ENCODE results near the gene POC5. TPM values are rescaled to one million over a fixed set of nuclear protein-coding genes. Genes with fewer than 3 reads are reported as not detected.

Gene POC5
- polyA plus RNA-seq, 4 donors: 4.3 to 9.0 (median 6.7) TPM

DNA sequence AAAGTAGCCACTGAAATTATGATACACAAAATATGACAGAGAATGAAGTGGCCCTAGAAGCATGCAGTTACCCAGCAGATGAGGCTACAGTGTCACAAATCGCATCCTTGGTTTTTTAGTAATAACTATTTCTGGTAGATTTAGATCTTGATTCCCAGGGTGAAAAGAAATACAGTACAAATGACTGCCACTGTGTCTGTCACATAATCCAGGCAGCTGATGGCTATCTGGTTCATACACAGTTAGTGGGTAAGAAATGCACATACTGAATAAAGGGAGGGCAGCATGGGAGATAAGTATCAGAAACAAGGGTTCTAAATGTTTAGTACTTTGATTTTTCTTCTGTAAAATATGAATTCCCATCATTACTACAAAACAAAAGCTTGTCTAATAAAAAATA lies 41.5 kb downstream of the POC5 start:
- H3K9me3 ChIP-seq (ENCODE audit: control insufficient read depth in 2 of 2, insufficient read depth in 1 of 2, low read depth in 1 of 2, low read length in 1 of 2): no peaks in the 10 kb centered on the region
- no peak for DNase-seq
- H3K27ac ChIP-seq (ENCODE audit: low read depth in 1 of 3, low read length in 2 of 3): no peak overlapping the region
- no peak for FAIRE-seq
- H3K4me1 ChIP-seq (ENCODE audit: control insufficient read depth in 3 of 3, insufficient read depth in 2 of 3, low read depth in 1 of 3, low read length in 2 of 3): peaks cover 0 to 3% (median 0%) of the 10 kb centered on the region in 3 donors
- no peaks in the 10 kb centered on the region for H3K27me3 ChIP-seq (ENCODE audit: control insufficient read depth in 3 of 3, insufficient read depth in 3 of 3, low read length in 3 of 3)
- peaks cover 0 to 5% (median 2%) of the 10 kb centered on the region in 3 donors for H3K36me3 ChIP-seq (ENCODE audit: control insufficient read depth in 3 of 3, insufficient read depth in 2 of 3, low read depth in 1 of 3, low read length in 3 of 3)
- WGBS, 3 donors: 96 to 100% (median 97%) methylated on average over 1 of the region's 1 CpG
- H3K4me3 ChIP-seq (ENCODE audit: low read depth in 1 of 3, low read length in 3 of 3): no peak overlapping the region

DNA sequence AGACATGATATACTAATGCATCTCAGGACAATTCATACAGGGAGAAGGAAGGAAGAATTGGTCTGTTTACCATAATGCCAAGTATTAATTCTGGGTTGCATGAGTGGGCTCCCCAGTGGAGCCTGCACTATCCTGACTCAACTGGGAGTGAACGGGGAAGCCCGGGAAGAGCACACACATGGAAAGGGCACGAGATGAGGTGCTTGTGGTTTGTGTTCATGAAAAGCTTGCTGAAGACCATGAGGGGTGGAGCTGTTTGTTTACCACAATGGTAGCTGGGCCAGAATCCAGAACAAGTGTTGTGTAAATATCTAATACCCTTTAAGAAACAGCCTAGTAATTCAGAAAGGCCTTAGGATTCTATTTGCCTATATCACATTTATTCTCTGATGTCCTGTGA lies 44.6 kb downstream of the POC5 start:
- Histone ChIP-seq H3K27ac (ENCODE audit: low read depth in 1 of 3, low read length in 2 of 3) (no peak overlapping the region), H3K27me3 (ENCODE audit: control insufficient read depth in 3 of 3, insufficient read depth in 3 of 3, low read length in 3 of 3) (no peaks in the 10 kb centered on the region), H3K9me3 (ENCODE audit: control insufficient read depth in 2 of 2, insufficient read depth in 1 of 2, low read depth in 1 of 2, low read length in 1 of 2) (no peaks in the 10 kb centered on the region), H3K36me3 (ENCODE audit: control insufficient read depth in 3 of 3, insufficient read depth in 2 of 3, low read depth in 1 of 3, low read length in 3 of 3) (peaks cover 0 to 14% (median 2%) of the 10 kb centered on the region in 3 donors), H3K4me3 (ENCODE audit: low read depth in 1 of 3, low read length in 3 of 3) (no peak overlapping the region), H3K4me1 (ENCODE audit: control insufficient read depth in 3 of 3, insufficient read depth in 2 of 3, low read depth in 1 of 3, low read length in 2 of 3) (peaks cover 3 to 13% (median 9%) of the 10 kb centered on the region in 3 donors)
- FAIRE-seq (no peak), DNase-seq (no peak)
- WGBS, 3 donors: 88 to 95% (median 93%) methylated on average over 3 of the region's 3 CpGs

DNA sequence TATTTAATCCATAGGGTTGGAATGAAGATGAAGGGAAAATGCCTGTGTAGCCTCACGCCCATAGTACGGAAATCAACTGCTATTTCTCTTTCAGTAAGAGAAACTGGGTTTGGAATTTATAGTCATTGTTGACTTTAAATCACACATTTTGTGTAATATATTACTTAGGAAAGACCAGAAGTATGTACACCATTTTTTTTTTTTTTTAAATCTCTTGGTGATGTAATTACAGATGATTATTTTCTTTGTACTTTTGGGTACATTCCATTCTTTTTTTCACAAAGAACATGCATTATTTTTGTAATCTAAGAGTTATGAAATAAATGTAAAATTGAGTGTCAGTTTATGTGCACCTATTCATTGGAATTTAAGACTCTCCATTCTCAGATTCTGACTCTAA lies 45.7 kb downstream of the POC5 start:
- H3K27me3 ChIP-seq (ENCODE audit: control insufficient read depth in 3 of 3, insufficient read depth in 3 of 3, low read length in 3 of 3): no peaks in the 10 kb centered on the region
- H3K9me3 ChIP-seq (ENCODE audit: control insufficient read depth in 2 of 2, insufficient read depth in 1 of 2, low read depth in 1 of 2, low read length in 1 of 2): no peaks in the 10 kb centered on the region
- FAIRE-seq (no peak), DNase-seq (no peak)
- H3K36me3 ChIP-seq (ENCODE audit: control insufficient read depth in 3 of 3, insufficient read depth in 2 of 3, low read depth in 1 of 3, low read length in 3 of 3): peaks cover 0 to 17% (median 2%) of the 10 kb centered on the region in 3 donors
- WGBS, 3 donors: 48 to 49% (median 49%) methylated on average over 2 of the region's 2 CpGs
- peaks cover 3 to 13% (median 9%) of the 10 kb centered on the region in 3 donors for H3K4me1 ChIP-seq (ENCODE audit: control insufficient read depth in 3 of 3, insufficient read depth in 2 of 3, low read depth in 1 of 3, low read length in 2 of 3)
- no peak overlapping the region for H3K27ac ChIP-seq (ENCODE audit: low read depth in 1 of 3, low read length in 2 of 3)
- H3K4me3 ChIP-seq (ENCODE audit: low read depth in 1 of 3, low read length in 3 of 3): no peak overlapping the region

DNA sequence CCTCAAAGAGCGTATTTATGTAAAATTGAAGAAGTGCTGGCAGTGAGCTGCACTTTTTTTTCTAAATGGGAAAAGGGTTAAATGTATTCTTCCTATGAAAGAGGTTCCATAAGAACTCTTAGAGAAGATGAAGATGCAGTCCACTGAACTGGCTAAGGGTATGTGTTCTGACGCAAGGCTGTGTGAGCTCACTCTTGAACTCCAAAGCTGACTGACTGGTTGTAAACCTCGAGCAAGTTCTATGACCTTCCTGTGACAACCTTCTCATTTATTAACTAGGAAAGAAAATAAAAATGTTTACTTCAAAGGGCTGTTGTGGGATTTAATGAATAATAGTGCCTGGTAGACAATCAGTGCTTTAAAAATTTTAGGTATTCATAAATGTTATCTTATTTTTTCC lies 46.7 kb downstream of the POC5 start:
- no peaks in the 10 kb centered on the region for H3K9me3 ChIP-seq (ENCODE audit: control insufficient read depth in 2 of 2, insufficient read depth in 1 of 2, low read depth in 1 of 2, low read length in 1 of 2)
- no peak overlapping the region for H3K4me3 ChIP-seq (ENCODE audit: low read depth in 1 of 3, low read length in 3 of 3)
- no peak for FAIRE-seq
- peak overlapping the region in 1 of 3 donors; percentile 25 for H3K27ac ChIP-seq (ENCODE audit: low read depth in 1 of 3, low read length in 2 of 3)
- WGBS, 3 donors: 62 to 73% (median 72%) methylated on average over 3 of the region's 3 CpGs
- H3K36me3 ChIP-seq (ENCODE audit: control insufficient read depth in 3 of 3, insufficient read depth in 2 of 3, low read depth in 1 of 3, low read length in 3 of 3): peaks cover 0 to 21% (median 2%) of the 10 kb centered on the region in 3 donors
- peaks cover 3 to 13% (median 9%) of the 10 kb centered on the region in 3 donors for H3K4me1 ChIP-seq (ENCODE audit: control insufficient read depth in 3 of 3, insufficient read depth in 2 of 3, low read depth in 1 of 3, low read length in 2 of 3)
- DNase-seq: peak in 1 of 2 donors; percentile 58
- H3K27me3 ChIP-seq (ENCODE audit: control insufficient read depth in 3 of 3, insufficient read depth in 3 of 3, low read length in 3 of 3): no peaks in the 10 kb centered on the region

DNA sequence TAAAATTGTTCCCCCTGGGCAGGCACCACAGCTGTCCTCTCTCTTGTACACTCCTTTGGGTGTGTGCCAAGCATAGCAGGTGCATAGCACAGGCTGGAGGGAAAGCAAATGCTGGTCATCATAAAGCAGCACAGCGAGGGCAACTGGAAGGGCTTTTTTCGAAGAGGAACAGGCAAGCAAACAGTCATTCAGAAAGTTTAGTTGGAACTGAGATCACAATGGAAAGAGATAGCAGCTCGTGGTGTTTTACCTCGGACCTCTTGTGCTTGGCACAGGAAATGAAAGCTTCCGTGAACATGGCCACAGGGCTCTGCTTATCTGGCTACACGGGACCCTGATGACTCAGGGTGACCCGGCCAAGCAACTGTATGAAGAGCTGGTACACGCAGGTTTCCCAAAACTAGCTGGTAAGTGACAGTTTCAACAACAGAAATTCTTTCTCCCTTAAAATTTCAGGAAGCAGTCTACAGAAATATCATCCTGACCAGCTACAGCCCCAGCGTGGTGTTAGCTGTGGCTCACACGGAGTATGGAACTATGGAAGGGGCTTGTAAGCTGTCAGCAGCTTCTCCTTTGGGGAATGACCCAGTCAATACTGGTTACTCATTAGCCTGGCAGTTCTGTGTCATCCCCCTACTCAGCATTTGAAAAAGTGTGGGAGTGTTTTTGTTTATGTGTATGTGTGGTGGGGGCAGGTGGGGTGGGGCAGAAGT lies 48.1 kb downstream of the POC5 start:
- no peak for FAIRE-seq
- WGBS, 3 donors: 7 to 25% (median 7%) methylated on average over 10 of the region's 10 CpGs

DNA sequence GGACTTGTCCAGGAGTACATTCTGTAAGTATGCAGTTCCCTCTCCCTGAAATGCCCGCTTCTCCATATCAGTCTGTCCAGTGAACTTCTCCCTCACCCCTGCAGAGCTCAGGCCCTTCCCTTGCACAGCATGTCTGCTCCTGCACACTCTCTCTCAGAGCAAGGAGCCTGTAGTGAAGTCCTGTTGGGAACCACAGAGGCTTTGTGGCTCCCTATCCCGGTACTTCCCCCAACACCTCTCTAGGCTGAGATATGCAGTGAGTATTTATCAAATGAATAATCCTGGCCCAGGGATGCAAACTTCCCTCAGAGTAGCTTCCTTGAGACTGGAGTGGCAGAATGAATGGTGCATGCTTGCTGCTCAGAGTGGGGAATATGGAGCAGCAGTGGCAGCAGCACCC lies 48.8 kb downstream of the POC5 start:
- no peak for FAIRE-seq
- peaks cover 0 to 23% (median 2%) of the 10 kb centered on the region in 3 donors for H3K36me3 ChIP-seq (ENCODE audit: control insufficient read depth in 3 of 3, insufficient read depth in 2 of 3, low read depth in 1 of 3, low read length in 3 of 3)
- no peaks in the 10 kb centered on the region for H3K27me3 ChIP-seq (ENCODE audit: control insufficient read depth in 3 of 3, insufficient read depth in 3 of 3, low read length in 3 of 3)
- DNase-seq: peak in 1 of 2 donors; percentile 3
- H3K27ac ChIP-seq (ENCODE audit: low read depth in 1 of 3, low read length in 2 of 3): peak overlapping the region in 1 of 3 donors; percentile 12
- H3K4me3 ChIP-seq (ENCODE audit: low read depth in 1 of 3, low read length in 3 of 3): no peak overlapping the region
- WGBS, 3 donors: 84 to 88% (median 84%) methylated on average over 2 of the region's 2 CpGs
- H3K4me1 ChIP-seq (ENCODE audit: control insufficient read depth in 3 of 3, insufficient read depth in 2 of 3, low read depth in 1 of 3, low read length in 2 of 3): peaks cover 3 to 13% (median 9%) of the 10 kb centered on the region in 3 donors
- H3K9me3 ChIP-seq (ENCODE audit: control insufficient read depth in 2 of 2, insufficient read depth in 1 of 2, low read depth in 1 of 2, low read length in 1 of 2): no peaks in the 10 kb centered on the region

More for the DNA sequence above, 48.1 kb downstream of the POC5 start:
- peak overlapping the region in 2 of 3 donors; percentile 18 to 46 for H3K4me3 ChIP-seq (ENCODE audit: low read depth in 1 of 3, low read length in 3 of 3)
- H3K27ac ChIP-seq (ENCODE audit: low read depth in 1 of 3, low read length in 2 of 3): peak overlapping the region in 2 of 3 donors; percentile 67 to 80
- peak; percentile 56 to 71 for DNase-seq
- peaks cover 0 to 21% (median 2%) of the 10 kb centered on the region in 3 donors for H3K36me3 ChIP-seq (ENCODE audit: control insufficient read depth in 3 of 3, insufficient read depth in 2 of 3, low read depth in 1 of 3, low read length in 3 of 3)
- H3K4me1 ChIP-seq (ENCODE audit: control insufficient read depth in 3 of 3, insufficient read depth in 2 of 3, low read depth in 1 of 3, low read length in 2 of 3): peaks cover 3 to 13% (median 9%) of the 10 kb centered on the region in 3 donors
- no peaks in the 10 kb centered on the region for H3K9me3 ChIP-seq (ENCODE audit: control insufficient read depth in 2 of 2, insufficient read depth in 1 of 2, low read depth in 1 of 2, low read length in 1 of 2)
- H3K27me3 ChIP-seq (ENCODE audit: control insufficient read depth in 3 of 3, insufficient read depth in 3 of 3, low read length in 3 of 3): no peaks in the 10 kb centered on the region

DNA sequence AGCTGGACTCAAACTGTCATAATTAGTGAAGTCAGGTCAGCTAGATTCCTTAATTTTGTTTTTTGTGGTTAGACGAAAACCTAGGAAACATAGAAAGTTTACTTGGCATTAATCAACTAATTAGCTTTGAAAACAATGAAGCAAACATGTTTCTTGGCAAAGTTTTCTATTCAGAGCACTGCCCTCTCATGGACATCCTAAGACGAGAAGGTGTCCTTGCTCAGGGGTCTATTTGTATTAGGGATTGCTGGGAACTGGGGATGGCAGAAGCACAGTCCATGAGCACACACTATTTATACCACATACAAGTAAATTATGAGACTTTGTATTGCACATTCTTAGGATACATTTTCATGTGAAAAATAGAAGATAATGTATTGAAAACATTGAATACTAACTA lies 49.7 kb downstream of the POC5 start:
- Histone ChIP-seq H3K27ac (ENCODE audit: low read depth in 1 of 3, low read length in 2 of 3) (no peak overlapping the region), H3K36me3 (ENCODE audit: control insufficient read depth in 3 of 3, insufficient read depth in 2 of 3, low read depth in 1 of 3, low read length in 3 of 3) (peaks cover 0 to 27% (median under 1%) of the 10 kb centered on the region in 3 donors), H3K4me3 (ENCODE audit: low read depth in 1 of 3, low read length in 3 of 3) (no peak overlapping the region), H3K9me3 (ENCODE audit: control insufficient read depth in 2 of 2, insufficient read depth in 1 of 2, low read depth in 1 of 2, low read length in 1 of 2) (no peaks in the 10 kb centered on the region), H3K27me3 (ENCODE audit: control insufficient read depth in 3 of 3, insufficient read depth in 3 of 3, low read length in 3 of 3) (no peaks in the 10 kb centered on the region), H3K4me1 (ENCODE audit: control insufficient read depth in 3 of 3, insufficient read depth in 2 of 3, low read depth in 1 of 3, low read length in 2 of 3) (peaks cover 3 to 13% (median 9%) of the 10 kb centered on the region in 3 donors)
- FAIRE-seq (no peak), DNase-seq (no peak)
- WGBS, 3 donors: 55 to 74% (median 58%) methylated on average over 2 of the region's 2 CpGs

DNA sequence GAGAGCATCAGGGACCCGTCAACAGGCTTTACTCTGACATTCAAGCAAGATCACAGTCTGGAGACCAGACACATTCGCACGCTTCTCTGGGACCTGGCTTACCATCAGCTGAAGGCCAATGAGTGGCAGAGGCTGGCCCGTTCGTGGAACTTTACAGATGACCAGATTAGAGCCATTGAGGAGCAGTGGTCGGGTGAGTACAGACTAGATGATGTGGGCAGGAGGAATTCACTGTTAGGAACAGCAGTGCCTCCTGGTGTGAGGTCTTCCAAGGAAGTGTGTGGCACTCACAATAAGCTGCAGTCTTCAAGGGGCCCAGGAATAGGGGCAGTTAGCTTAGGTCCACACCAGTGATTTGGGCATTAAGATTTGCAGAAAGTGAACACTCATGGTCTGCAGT lies 50.4 kb downstream of the POC5 start:
- DNase-seq (no peak), FAIRE-seq (no peak)
- Histone ChIP-seq H3K9me3 (ENCODE audit: control insufficient read depth in 2 of 2, insufficient read depth in 1 of 2, low read depth in 1 of 2, low read length in 1 of 2) (no peaks in the 10 kb centered on the region), H3K27me3 (ENCODE audit: control insufficient read depth in 3 of 3, insufficient read depth in 3 of 3, low read length in 3 of 3) (no peaks in the 10 kb centered on the region), H3K4me1 (ENCODE audit: control insufficient read depth in 3 of 3, insufficient read depth in 2 of 3, low read depth in 1 of 3, low read length in 2 of 3) (peaks cover 3 to 13% (median 9%) of the 10 kb centered on the region in 3 donors), H3K4me3 (ENCODE audit: low read depth in 1 of 3, low read length in 3 of 3) (no peak overlapping the region), H3K36me3 (ENCODE audit: control insufficient read depth in 3 of 3, insufficient read depth in 2 of 3, low read depth in 1 of 3, low read length in 3 of 3) (peaks cover 0 to 27% (median 0%) of the 10 kb centered on the region in 3 donors), H3K27ac (ENCODE audit: low read depth in 1 of 3, low read length in 2 of 3) (no peak overlapping the region)
- 88 to 89% (median 89%) methylated on average over 6 of the region's 6 CpGs for WGBS, 3 donors

Measured in small intestine (tissue), 7 donors.